Left kidney (tissue), 2 donors: ENCODE data around the gene OAS2. TPM values are rescaled to one million over a fixed set of nuclear protein-coding genes. Genes with fewer than 3 reads are reported as not detected.
"Not testable (repeated sequence)": the region's sequence is repeated elsewhere in the genome, so short reads cannot be mapped to it uniquely, and the experiment has no call there.

Experiments used
- DNase-seq: peaks from one replicate; pipeline ENCODE4 v3.0.0-alpha.2; 2013
- polyA plus RNA-seq: library from polyadenylated mRNA; unstranded; fragments of 120-200 nt; gene quantifications from one replicate; pipeline ENCODE4 v1.2.1, GENCODE V29; 2013; ENCODE audit not compliant: insufficient read length

The OAS2 gene
- polyA plus RNA-seq, 1 donor = 9.9 TPM

GRCh38 chr12:112948806-112949205 is 29.5 kb upstream of the OAS2 start:
- no peak for DNase-seq

GRCh38 chr12:112950701-112951100 is 27.6 kb upstream of the OAS2 start:
- no peak for DNase-seq

- DNase-seq = not testable (repeated sequence)
Observed at GRCh38 chr12:112957125-112957524, 21.2 kb upstream of the OAS2 start.

- no peak for DNase-seq
Observed at GRCh38 chr12:112961074-112961473, 17.2 kb upstream of the OAS2 start.

- no peak for DNase-seq
Observed at GRCh38 chr12:112961536-112961935, 16.8 kb upstream of the OAS2 start.

GRCh38 chr12:112962561-112962960 is 15.8 kb upstream of the OAS2 start:
- DNase-seq = no peak

GRCh38 chr12:112963227-112963861 is 15.0 kb upstream of the OAS2 start:
- no peak for DNase-seq

- no peak for DNase-seq
Observed at GRCh38 chr12:112964067-112964670, 14.2 kb upstream of the OAS2 start.

GRCh38 chr12:112964915-112965314 is 13.4 kb upstream of the OAS2 start:
- no peak for DNase-seq

- DNase-seq = no peak
Observed at GRCh38 chr12:112965643-112966042, 12.7 kb upstream of the OAS2 start.

- DNase-seq = no peak
Observed at GRCh38 chr12:112967306-112967705, 11.0 kb upstream of the OAS2 start.

- no peak for DNase-seq
Observed at GRCh38 chr12:112967858-112968257, 10.5 kb upstream of the OAS2 start.

GRCh38 chr12:112969547-112970306 is 8.6 kb upstream of the OAS2 start:
- DNase-seq = no peak

- DNase-seq = no peak
Observed at GRCh38 chr12:112970391-112970790, 7.9 kb upstream of the OAS2 start.

- peak; percentile 6 for DNase-seq
Observed at GRCh38 chr12:112971248-112971647, 7.1 kb upstream of the OAS2 start.

- no peak for DNase-seq
Observed at GRCh38 chr12:112973011-112973735, 5.1 kb upstream of the OAS2 start.

- no peak for DNase-seq
Observed at GRCh38 chr12:112973818-112974231, 4.5 kb upstream of the OAS2 start.

- no peak for DNase-seq
Observed at GRCh38 chr12:112974904-112975303, 3.4 kb upstream of the OAS2 start.

GRCh38 chr12:112977139-112977538 is 1.2 kb upstream of the OAS2 start:
- DNase-seq = no peak

GRCh38 chr12:112977641-112978040 is 678 bp upstream of the OAS2 start:
- no peak for DNase-seq

GRCh38 chr12:112979041-112979680 is 842 bp downstream of the OAS2 start:
- DNase-seq = no peak

- no peak for DNase-seq
Observed at GRCh38 chr12:112980491-112981158, 2.3 kb downstream of the OAS2 start.
